Panc1 (cell line): ENCODE data around the gene LRRC59.

Source experiments
- POLR2AphosphoS5 ChIP-seq: IDR thresholded peaks from 2 replicates; pipeline ENCODE4 v1.6.1; 2012; ENCODE audit warnings: mild to moderate bottlenecking, low read depth, low read length, moderate library complexity
- SIN3A ChIP-seq: IDR thresholded peaks from 2 replicates; pipeline ENCODE4 v1.6.1; 2012; ENCODE audit warnings: low read depth, mild to moderate bottlenecking, low read length, moderate library complexity, borderline replicate concordance; ENCODE audit not compliant: insufficient read depth
- TF ChIP-seq, protein P1 (sequence below), 2 experiments: IDR thresholded peaks; 2 replicates each; pipeline ENCODE4 v1.6.1; 2011 to 2012; ENCODE audit warnings: low read depth in 2 of 2, control low read depth in 1 of 2, low read length in 1 of 2, mild to moderate bottlenecking in 1 of 2, moderate library complexity in 1 of 2; ENCODE audit not compliant: insufficient read depth in 1 of 2
- TF ChIP-seq, protein P2 (sequence below): fragments of 450-650 bp; IDR thresholded peaks from 2 replicates; pipeline ENCODE4 v1.5.1; 2017; ENCODE audit warnings: mild to moderate bottlenecking

DNA sequence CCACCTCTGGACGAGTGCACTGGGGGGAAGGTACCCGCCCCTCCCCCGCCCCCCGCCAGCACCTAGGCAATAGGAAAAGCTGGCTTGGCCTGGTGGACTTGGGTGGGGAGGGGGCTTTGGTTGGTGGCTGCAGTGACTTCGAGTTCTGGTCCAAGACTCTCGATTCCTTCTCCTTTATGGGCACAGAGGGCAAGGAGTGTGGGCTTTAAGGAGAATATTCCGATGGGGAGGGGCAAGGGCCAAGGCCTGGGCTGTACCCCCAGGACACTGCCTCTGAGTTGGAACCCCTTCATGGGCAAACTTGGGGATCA lies 29.1 kb upstream of the LRRC59 start:
- TF ChIP-seq POLR2AphosphoS5 = no peak
- TF ChIP-seq, protein P1, sequence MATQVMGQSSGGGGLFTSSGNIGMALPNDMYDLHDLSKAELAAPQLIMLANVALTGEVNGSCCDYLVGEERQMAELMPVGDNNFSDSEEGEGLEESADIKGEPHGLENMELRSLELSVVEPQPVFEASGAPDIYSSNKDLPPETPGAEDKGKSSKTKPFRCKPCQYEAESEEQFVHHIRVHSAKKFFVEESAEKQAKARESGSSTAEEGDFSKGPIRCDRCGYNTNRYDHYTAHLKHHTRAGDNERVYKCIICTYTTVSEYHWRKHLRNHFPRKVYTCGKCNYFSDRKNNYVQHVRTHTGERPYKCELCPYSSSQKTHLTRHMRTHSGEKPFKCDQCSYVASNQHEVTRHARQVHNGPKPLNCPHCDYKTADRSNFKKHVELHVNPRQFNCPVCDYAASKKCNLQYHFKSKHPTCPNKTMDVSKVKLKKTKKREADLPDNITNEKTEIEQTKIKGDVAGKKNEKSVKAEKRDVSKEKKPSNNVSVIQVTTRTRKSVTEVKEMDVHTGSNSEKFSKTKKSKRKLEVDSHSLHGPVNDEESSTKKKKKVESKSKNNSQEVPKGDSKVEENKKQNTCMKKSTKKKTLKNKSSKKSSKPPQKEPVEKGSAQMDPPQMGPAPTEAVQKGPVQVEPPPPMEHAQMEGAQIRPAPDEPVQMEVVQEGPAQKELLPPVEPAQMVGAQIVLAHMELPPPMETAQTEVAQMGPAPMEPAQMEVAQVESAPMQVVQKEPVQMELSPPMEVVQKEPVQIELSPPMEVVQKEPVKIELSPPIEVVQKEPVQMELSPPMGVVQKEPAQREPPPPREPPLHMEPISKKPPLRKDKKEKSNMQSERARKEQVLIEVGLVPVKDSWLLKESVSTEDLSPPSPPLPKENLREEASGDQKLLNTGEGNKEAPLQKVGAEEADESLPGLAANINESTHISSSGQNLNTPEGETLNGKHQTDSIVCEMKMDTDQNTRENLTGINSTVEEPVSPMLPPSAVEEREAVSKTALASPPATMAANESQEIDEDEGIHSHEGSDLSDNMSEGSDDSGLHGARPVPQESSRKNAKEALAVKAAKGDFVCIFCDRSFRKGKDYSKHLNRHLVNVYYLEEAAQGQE (IDR thresholded peaks at IDR 0.05; ENCODE audit: insufficient read depth in 1 of 2, low read depth in 2 of 2, low read length in 1 of 2) = no peak
- TF ChIP-seq, protein P2, sequence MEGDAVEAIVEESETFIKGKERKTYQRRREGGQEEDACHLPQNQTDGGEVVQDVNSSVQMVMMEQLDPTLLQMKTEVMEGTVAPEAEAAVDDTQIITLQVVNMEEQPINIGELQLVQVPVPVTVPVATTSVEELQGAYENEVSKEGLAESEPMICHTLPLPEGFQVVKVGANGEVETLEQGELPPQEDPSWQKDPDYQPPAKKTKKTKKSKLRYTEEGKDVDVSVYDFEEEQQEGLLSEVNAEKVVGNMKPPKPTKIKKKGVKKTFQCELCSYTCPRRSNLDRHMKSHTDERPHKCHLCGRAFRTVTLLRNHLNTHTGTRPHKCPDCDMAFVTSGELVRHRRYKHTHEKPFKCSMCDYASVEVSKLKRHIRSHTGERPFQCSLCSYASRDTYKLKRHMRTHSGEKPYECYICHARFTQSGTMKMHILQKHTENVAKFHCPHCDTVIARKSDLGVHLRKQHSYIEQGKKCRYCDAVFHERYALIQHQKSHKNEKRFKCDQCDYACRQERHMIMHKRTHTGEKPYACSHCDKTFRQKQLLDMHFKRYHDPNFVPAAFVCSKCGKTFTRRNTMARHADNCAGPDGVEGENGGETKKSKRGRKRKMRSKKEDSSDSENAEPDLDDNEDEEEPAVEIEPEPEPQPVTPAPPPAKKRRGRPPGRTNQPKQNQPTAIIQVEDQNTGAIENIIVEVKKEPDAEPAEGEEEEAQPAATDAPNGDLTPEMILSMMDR = no peak
- TF ChIP-seq SIN3A = no peak
